GM12878 (cell line): Measurements from ENCODE around the gene FKBP1B.

Experiments used
- MXI1 ChIP-seq: fragments of 150-350 bp; IDR thresholded peaks from 2 replicates; pipeline ENCODE4 v1.6.1; 2011; ENCODE audit warnings: low read depth, mild to moderate bottlenecking, inconsistent platforms, low read length, improper control_type of control experiment
- NFYB ChIP-seq: IDR thresholded peaks from 2 replicates; pipeline ENCODE4 v1.6.1; 2011; ENCODE audit warnings: low read depth, mild to moderate bottlenecking, low read length, improper control_type of control experiment, moderate library complexity; ENCODE audit not compliant: insufficient read depth
- NR2C2 ChIP-seq: IDR thresholded peaks from 2 replicates; pipeline ENCODE4 v1.6.1; 2011; ENCODE audit warnings: borderline replicate concordance, low read depth; ENCODE audit not compliant: control insufficient read depth, insufficient read length
- TF ChIP-seq, protein P1 (sequence below), 3 experiments: IDR thresholded peaks in 2 of 3; conservative IDR thresholded peaks in 1 of 3; 2 replicates each; pipeline ENCODE4 v1.5.1; 2011; ENCODE audit warnings: low read depth in 3 of 3, low read length in 3 of 3, mild to moderate bottlenecking in 3 of 3, control low read depth in 2 of 3, moderate library complexity in 2 of 3, inconsistent platforms in 1 of 3, mixed read lengths in 1 of 3; ENCODE audit not compliant: control insufficient read depth in 2 of 3, insufficient read depth in 1 of 3; ENCODE audit errors: extremely low read depth in 1 of 3

GRCh38 chr2:24084386-24085199 lies 35.1 kb downstream of the FKBP1B start, which contains the start of gene TP53I3:
- TF ChIP-seq, protein P1, sequence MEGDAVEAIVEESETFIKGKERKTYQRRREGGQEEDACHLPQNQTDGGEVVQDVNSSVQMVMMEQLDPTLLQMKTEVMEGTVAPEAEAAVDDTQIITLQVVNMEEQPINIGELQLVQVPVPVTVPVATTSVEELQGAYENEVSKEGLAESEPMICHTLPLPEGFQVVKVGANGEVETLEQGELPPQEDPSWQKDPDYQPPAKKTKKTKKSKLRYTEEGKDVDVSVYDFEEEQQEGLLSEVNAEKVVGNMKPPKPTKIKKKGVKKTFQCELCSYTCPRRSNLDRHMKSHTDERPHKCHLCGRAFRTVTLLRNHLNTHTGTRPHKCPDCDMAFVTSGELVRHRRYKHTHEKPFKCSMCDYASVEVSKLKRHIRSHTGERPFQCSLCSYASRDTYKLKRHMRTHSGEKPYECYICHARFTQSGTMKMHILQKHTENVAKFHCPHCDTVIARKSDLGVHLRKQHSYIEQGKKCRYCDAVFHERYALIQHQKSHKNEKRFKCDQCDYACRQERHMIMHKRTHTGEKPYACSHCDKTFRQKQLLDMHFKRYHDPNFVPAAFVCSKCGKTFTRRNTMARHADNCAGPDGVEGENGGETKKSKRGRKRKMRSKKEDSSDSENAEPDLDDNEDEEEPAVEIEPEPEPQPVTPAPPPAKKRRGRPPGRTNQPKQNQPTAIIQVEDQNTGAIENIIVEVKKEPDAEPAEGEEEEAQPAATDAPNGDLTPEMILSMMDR (IDR thresholded peaks at IDR 0.05 in 2 of 3, conservative IDR thresholded peaks at IDR 0.05 in 1 of 3; ENCODE audit: control insufficient read depth in 2 of 3, extremely low read depth in 1 of 3, insufficient read depth in 1 of 3, low read depth in 3 of 3, low read length in 3 of 3), result peak; percentile 84 to 89 (median 86)
- TF ChIP-seq MXI1 (no peak), NFYB (no peak), NR2C2 (no peak)
